ENCODE measurements around the gene ST8SIA5. TPM values are rescaled to one million over a fixed set of nuclear protein-coding genes. Genes with fewer than 3 reads are reported as not detected.

ST8SIA5 gene
- total RNA-seq, 4 donors from 2014 or later: not detected

- Histone ChIP-seq H3K4me3 (no peak overlapping the region), H3K36me3 (no peaks in the 10 kb centered on the region), H3K27me3 (peaks cover 0 to 18% (median 0%) of the 10 kb centered on the region in 4 donors), H3K27ac (no peak overlapping the region), H3K9me3 (no peaks in the 10 kb centered on the region), H3K4me1 (no peaks in the 10 kb centered on the region)
- DNase-seq: no peak
- intact Hi-C loops (cut with DNase I): no loop called here
- WGBS, 2 donors: 47 to 73% methylated on average over 2 to 6 of the region's 9 CpGs
- no peak for TF ChIP-seq CTCF (IDR thresholded peaks at IDR 0.05)
- no peak for TF ChIP-seq POLR2A (IDR thresholded peaks at IDR 0.05)
Observed at GRCh38 chr18:46768166-46768921, 11.5 kb upstream of the ST8SIA5 start.

GRCh38 chr18:46767217-46767616 lies 10.4 kb upstream of the ST8SIA5 start:
- Histone ChIP-seq H3K27ac (no peak overlapping the region), H3K4me3 (no peak overlapping the region), H3K9me3 (no peaks in the 10 kb centered on the region), H3K4me1 (no peaks in the 10 kb centered on the region), H3K27me3 (peaks cover 0 to 30% (median 0%) of the 10 kb centered on the region in 4 donors), H3K36me3 (no peaks in the 10 kb centered on the region)
- no peak for TF ChIP-seq CTCF (IDR thresholded peaks at IDR 0.05)
- no peak for TF ChIP-seq POLR2A (IDR thresholded peaks at IDR 0.05)
- no peak for DNase-seq
- intact Hi-C loops (cut with DNase I): no loop called here

- peaks cover 0 to 54% (median 0%) of the 10 kb centered on the region in 4 donors for H3K27me3 ChIP-seq
- WGBS, 2 donors: 82 to 87% methylated on average over 2 of the region's 2 CpGs
- no peaks in the 10 kb centered on the region for H3K4me1 ChIP-seq
- DNase-seq: no peak
- H3K27ac ChIP-seq: no peak overlapping the region
- H3K36me3 ChIP-seq: no peaks in the 10 kb centered on the region
- intact Hi-C loops (cut with DNase I): no loop called here
- TF ChIP-seq CTCF (IDR thresholded peaks at IDR 0.05) (no peak), POLR2A (IDR thresholded peaks at IDR 0.05) (no peak)
- no peaks in the 10 kb centered on the region for H3K9me3 ChIP-seq
- no peak overlapping the region for H3K4me3 ChIP-seq
Observed at GRCh38 chr18:46764586-46764985, 7.7 kb upstream of the ST8SIA5 start.

- peaks cover 13 to 19% (median 16%) of the 10 kb centered on the region in 3 donors for H3K4me1 ChIP-seq
- no peaks in the 10 kb centered on the region for H3K9me3 ChIP-seq
- H3K36me3 ChIP-seq: no peaks in the 10 kb centered on the region
- intact Hi-C loops (cut with DNase I): no loop called here
- TF ChIP-seq POLR2A (IDR thresholded peaks at IDR 0.05) (no peak), CTCF (IDR thresholded peaks at IDR 0.05) (no peak)
- H3K27ac ChIP-seq: no peak overlapping the region
- peaks cover 8 to 81% (median 16%) of the 10 kb centered on the region in 4 donors for H3K27me3 ChIP-seq
- H3K4me3 ChIP-seq: no peak overlapping the region
- WGBS, 2 donors: 36 to 43% methylated on average over 2 of the region's 2 CpGs
- DNase-seq: no peak
Observed at GRCh38 chr18:46761059-46761769, 4.4 kb upstream of the ST8SIA5 start.

- Histone ChIP-seq H3K27ac (no peak overlapping the region), H3K9me3 (no peaks in the 10 kb centered on the region), H3K36me3 (no peaks in the 10 kb centered on the region), H3K27me3 (peaks cover 12 to 91% (median 16%) of the 10 kb centered on the region in 4 donors), H3K4me1 (peaks cover 16 to 31% (median 18%) of the 10 kb centered on the region in 3 donors), H3K4me3 (no peak overlapping the region)
- DNase-seq: no peak
- intact Hi-C loops (cut with DNase I): no loop called here
- WGBS, 2 donors: 51 to 53% methylated on average over 6 of the region's 6 CpGs
- TF ChIP-seq CTCF (IDR thresholded peaks at IDR 0.05): no peak
- no peak for TF ChIP-seq POLR2A (IDR thresholded peaks at IDR 0.05)
Observed at GRCh38 chr18:46759890-46760289, 3.0 kb upstream of the ST8SIA5 start.
